DOHH2 (cell line): ENCODE measurements around the gene TMEM266.

Experiments
- H3F3A ChIP-seq: fragments of 200-600 bp; sonication (generic), shearing (Covaris generic); 2 replicates; pipeline ENCODE4 v1.6.0; 2016; ENCODE audit warnings: antibody characterized with exemption, mild to moderate bottlenecking; ENCODE audit not compliant: control insufficient read depth, insufficient read depth
- H3K27ac ChIP-seq: fragments of 200-600 bp; sonication (generic); 2 replicates; pipeline ENCODE4 v1.5.1; 2014; ENCODE audit warnings: low read depth, mild to moderate bottlenecking, low read length, moderate library complexity
- H3K27me3 ChIP-seq: fragments of 200-600 bp; sonication (generic); 2 replicates; pipeline ENCODE4 v1.6.1; 2014; ENCODE audit warnings: mild to moderate bottlenecking, low read length, mixed read lengths; ENCODE audit not compliant: control insufficient read depth
- H3K36me3 ChIP-seq: fragments of 200-600 bp; sonication (generic); 2 replicates; pipeline ENCODE4 v1.6.1; 2014; ENCODE audit warnings: mild to moderate bottlenecking, low read length, moderate library complexity, mixed read lengths; ENCODE audit not compliant: control insufficient read depth
- H3K4me1 ChIP-seq: fragments of 200-600 bp; sonication (generic); 2 replicates; pipeline ENCODE4 v1.6.1; 2014; ENCODE audit warnings: mild to moderate bottlenecking, low read length, mixed read lengths; ENCODE audit not compliant: control insufficient read depth
- H3K4me2 ChIP-seq: fragments of 200-600 bp; sonication (generic); 2 replicates; pipeline ENCODE4 v1.6.0; 2014; ENCODE audit warnings: mild to moderate bottlenecking, low read length, moderate library complexity
- H3K4me3 ChIP-seq: fragments of 200-600 bp; sonication (generic); 2 replicates; pipeline ENCODE4 v1.5.1; 2014; ENCODE audit warnings: mild to moderate bottlenecking, low read length, mixed read lengths
- H3K79me2 ChIP-seq: fragments of 200-600 bp; sonication (generic); 2 replicates; pipeline ENCODE4 v1.6.1; 2014; ENCODE audit warnings: mild to moderate bottlenecking, low read length, mixed read lengths; ENCODE audit not compliant: control insufficient read depth
- H3K9me2 ChIP-seq: fragments of 200-600 bp; sonication (generic); replicated peaks from 2 replicates; pipeline ENCODE4 v1.6.1; 2014; ENCODE audit warnings: mild to moderate bottlenecking, low read length, mixed read lengths; ENCODE audit not compliant: control insufficient read depth
- H3K9me3 ChIP-seq: fragments of 200-600 bp; sonication (generic); 2 replicates; pipeline ENCODE4 v1.6.1; 2014; ENCODE audit warnings: antibody characterized with exemption, low read length, mixed read lengths; ENCODE audit not compliant: control insufficient read depth, insufficient read depth
- H4K20me1 ChIP-seq: fragments of 200-600 bp; sonication (generic); 2 replicates; pipeline ENCODE4 v1.6.0; 2014; ENCODE audit warnings: low read depth, mild to moderate bottlenecking, antibody characterized with exemption, low read length, moderate library complexity; ENCODE audit not compliant: control insufficient read depth, insufficient read depth
- CTCF ChIP-seq: fragments of 200-600 bp; sonication (generic); IDR thresholded peaks from one replicate; pipeline ENCODE4 v1.5.1; 2014; ENCODE audit warnings: antibody characterized with exemption, mild to moderate bottlenecking, low read depth, low read length; ENCODE audit not compliant: poor library complexity, severe bottlenecking
- EZH2phosphoT487 ChIP-seq: fragments of 200-600 bp; sonication (generic); IDR thresholded peaks from 2 replicates; pipeline ENCODE4 v1.6.1; 2017; ENCODE audit warnings: borderline replicate concordance, mild to moderate bottlenecking, antibody characterized with exemption, low read length, moderate library complexity, mixed read lengths

Gene TMEM266

GRCh38 chr15:76206325-76206976, 146.7 kb downstream of the TMEM266 start:
- Histone ChIP-seq H3K9me3 (no peaks in the 10 kb centered on the region), H4K20me1 (no peaks in the 10 kb centered on the region), H3K4me3 (no peak overlapping the region), H3K9me2 (no peaks in the 10 kb centered on the region), H3K4me1 (no peaks in the 10 kb centered on the region), H3K4me2 (no peak overlapping the region), H3K27me3 (no peaks in the 10 kb centered on the region), H3K36me3 (peaks cover 7% of the 10 kb centered on the region; the same call in 1 of the 2 replicates), H3K27ac (no peak overlapping the region), H3K79me2 (no peaks in the 10 kb centered on the region), H3F3A (no peaks in the 10 kb centered on the region)
- TF ChIP-seq CTCF (no peak), EZH2phosphoT487 (no peak)

- no peak for TF ChIP-seq CTCF
- no peak for TF ChIP-seq EZH2phosphoT487
- Histone ChIP-seq H3K36me3 (peaks cover 17% of the 10 kb centered on the region; the same call in 1 of the 2 replicates), H3K9me2 (no peaks in the 10 kb centered on the region), H3K4me2 (no peak overlapping the region), H3K79me2 (no peaks in the 10 kb centered on the region), H3F3A (no peaks in the 10 kb centered on the region), H4K20me1 (no peaks in the 10 kb centered on the region), H3K4me1 (no peaks in the 10 kb centered on the region), H3K4me3 (no peak overlapping the region), H3K27me3 (no peaks in the 10 kb centered on the region), H3K27ac (no peak overlapping the region), H3K9me3 (no peaks in the 10 kb centered on the region)
Measured at GRCh38 chr15:76208084-76208785, 148.4 kb downstream of the TMEM266 start.

- Histone ChIP-seq H3K4me1 (no peaks in the 10 kb centered on the region), H3K9me3 (no peaks in the 10 kb centered on the region), H3K27ac (no peak overlapping the region), H3K36me3 (peaks cover 19% of the 10 kb centered on the region), H3K4me3 (no peak overlapping the region), H3K4me2 (no peak overlapping the region), H3K9me2 (no peaks in the 10 kb centered on the region), H4K20me1 (no peaks in the 10 kb centered on the region), H3F3A (no peaks in the 10 kb centered on the region), H3K79me2 (no peaks in the 10 kb centered on the region), H3K27me3 (no peaks in the 10 kb centered on the region)
- TF ChIP-seq EZH2phosphoT487 (no peak), CTCF (no peak)
Measured at GRCh38 chr15:76208786-76209424, 149.1 kb downstream of the TMEM266 start.
